GM12892 (cell line): ENCODE measurements around the gene BRINP3.

Source experiments
- DNase-seq: peaks from one replicate; pipeline ENCODE4 v3.0.0; 2011; ENCODE audit not compliant: insufficient read length
- FAIRE-seq: peaks from 2 replicates; lab custom pipeline; 2011; peaks lifted over from hg19 to GRCh38; lab: Jason Lieb, UNC
- POLR2A ChIP-seq: IDR thresholded peaks from 2 replicates; pipeline ENCODE4 v1.6.1; 2011; ENCODE audit warnings: low read depth, low read length, control low read depth
- POLR2AphosphoS5 ChIP-seq: IDR thresholded peaks from 2 replicates; pipeline ENCODE4 v1.6.1; 2011; ENCODE audit warnings: low read depth, low read length, control low read depth
- TAF1 ChIP-seq: IDR thresholded peaks from 2 replicates; pipeline ENCODE4 v1.6.1; 2011; ENCODE audit warnings: low read depth, mild to moderate bottlenecking, control low read depth, low read length, borderline replicate concordance

The BRINP3 gene

GRCh38 chr1:190169311-190170067 lies 308.2 kb downstream of the BRINP3 start:
- no peak for FAIRE-seq
- TF ChIP-seq POLR2AphosphoS5 (no peak), POLR2A (no peak), TAF1 (no peak)
- no peak for DNase-seq

DNA sequence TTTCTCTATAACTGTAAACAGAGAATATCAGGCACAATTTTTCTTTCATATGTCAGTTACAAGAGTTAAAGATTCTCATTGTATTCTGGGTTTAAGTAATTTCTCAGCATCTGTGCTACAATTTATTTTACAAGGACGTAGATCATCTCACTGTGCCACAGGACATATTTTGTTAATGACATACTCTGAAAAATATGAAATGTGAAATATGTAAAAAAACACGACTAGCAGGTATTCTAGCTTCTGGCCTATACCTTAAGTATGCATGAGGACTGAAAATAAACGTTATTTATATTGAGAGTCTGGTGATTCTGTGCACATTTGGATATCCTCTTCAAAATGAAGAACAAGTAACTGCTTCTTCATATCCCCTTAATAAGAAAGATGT lies 308.8 kb downstream of the BRINP3 start:
- no peak for TF ChIP-seq TAF1
- no peak for TF ChIP-seq POLR2A
- no peak for TF ChIP-seq POLR2AphosphoS5
- FAIRE-seq (no peak), DNase-seq (no peak)

DNA sequence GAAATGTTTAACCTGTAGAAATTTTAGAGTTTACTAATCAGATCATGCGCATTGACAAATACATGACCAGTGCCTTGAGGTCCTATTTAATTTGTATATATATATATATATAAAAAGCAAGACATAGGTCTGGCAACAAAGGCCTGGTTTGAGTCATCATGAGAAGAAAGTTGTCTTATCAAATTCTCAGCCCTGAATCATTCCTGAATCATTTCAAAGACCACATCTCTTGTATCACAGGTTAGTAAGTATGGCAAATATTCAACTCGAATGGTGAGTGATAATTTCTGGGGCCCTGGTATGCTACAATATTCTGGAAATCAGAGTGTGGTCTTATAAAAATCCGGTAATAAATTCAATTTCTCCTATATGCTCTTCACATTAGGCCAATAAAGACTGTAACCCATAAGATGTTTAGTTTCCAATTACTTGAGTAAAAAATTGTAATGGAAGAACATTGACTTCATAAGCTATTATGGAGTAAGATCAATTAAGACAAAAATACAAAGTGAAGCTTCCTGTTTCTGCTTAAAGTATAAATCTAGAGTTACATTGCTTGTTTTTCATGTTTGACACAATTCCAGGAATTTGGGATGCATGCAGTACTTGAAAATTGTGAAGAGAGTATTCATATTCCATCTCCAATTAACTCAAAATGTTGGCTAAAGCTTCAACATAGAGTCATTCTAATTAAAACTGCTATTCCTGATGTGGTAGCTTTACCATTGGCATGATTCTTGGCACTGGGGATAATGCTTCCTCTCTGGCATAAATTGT lies 309.4 kb downstream of the BRINP3 start:
- FAIRE-seq: no peak
- TF ChIP-seq POLR2AphosphoS5 (no peak), POLR2A (no peak), TAF1 (no peak)
- no peak for DNase-seq

DNA sequence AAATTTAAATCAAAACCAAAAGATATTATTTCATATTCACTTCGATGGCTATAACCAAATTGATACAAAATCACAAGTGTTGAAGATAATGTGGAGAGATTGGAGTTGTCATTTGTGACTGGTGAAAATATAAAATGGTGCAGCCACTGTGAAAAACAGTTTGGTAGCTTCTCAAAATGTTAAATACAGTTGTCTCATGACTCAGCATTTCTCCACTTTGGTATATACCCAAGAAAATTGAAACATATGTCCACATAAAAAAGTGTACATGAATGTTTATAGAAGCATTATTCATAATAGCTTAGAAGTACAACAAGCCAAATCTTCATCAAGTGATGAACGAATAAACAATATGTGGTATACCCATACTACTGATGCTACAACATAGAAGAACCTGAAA lies 318.5 kb downstream of the BRINP3 start:
- FAIRE-seq (no peak), DNase-seq (no peak)
- TF ChIP-seq POLR2A: no peak
- no peak for TF ChIP-seq POLR2AphosphoS5
- TF ChIP-seq TAF1: no peak

DNA sequence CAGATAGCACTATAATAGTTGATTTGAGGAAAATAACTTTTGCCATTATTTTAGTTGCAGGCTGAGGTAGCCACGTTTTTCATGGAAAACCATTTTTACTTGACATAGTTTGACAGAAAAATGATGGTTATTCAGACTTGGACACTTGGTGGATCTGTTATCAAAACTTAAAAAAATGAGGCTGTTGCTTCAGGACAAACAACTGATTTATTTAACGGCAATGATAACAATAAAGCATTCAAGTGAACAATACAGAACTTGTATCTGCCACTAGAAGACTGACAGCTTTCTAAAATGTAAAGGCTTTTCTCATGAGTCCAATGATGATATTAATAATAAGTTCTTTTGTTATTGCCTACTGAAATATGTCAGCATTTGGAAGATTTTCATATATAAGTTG lies 322.9 kb downstream of the BRINP3 start:
- no peak for FAIRE-seq
- no peak for DNase-seq
- TF ChIP-seq TAF1 (no peak), POLR2A (no peak), POLR2AphosphoS5 (no peak)

DNA sequence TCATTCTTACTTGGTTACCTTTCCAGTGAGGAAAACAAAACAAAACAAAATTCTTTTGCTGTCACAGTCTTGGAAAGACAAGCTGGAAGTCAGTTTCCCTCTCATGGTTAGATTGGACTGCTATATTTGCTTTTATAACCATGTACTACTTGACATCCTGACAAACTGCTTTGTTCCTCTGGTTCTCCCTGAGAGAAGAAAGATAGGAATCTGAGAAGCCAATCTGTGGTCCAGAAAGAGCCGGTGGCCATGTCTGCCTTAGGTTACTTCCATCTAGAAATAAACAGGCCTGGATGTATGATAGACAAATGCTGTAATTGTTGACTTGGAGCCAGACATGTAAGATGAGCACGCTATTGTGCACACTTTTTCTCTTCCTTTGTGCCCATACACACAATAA lies 330.0 kb downstream of the BRINP3 start:
- no peak for DNase-seq
- TF ChIP-seq POLR2AphosphoS5 (no peak), TAF1 (no peak), POLR2A (no peak)
- no peak for FAIRE-seq

GRCh38 chr1:190144650-190145049 lies 333.0 kb downstream of the BRINP3 start:
- no peak for TF ChIP-seq POLR2A
- TF ChIP-seq TAF1: no peak
- TF ChIP-seq POLR2AphosphoS5: no peak
- FAIRE-seq (no peak), DNase-seq (no peak)

- DNase-seq (no peak), FAIRE-seq (no peak)
- TF ChIP-seq TAF1 (no peak), POLR2AphosphoS5 (no peak), POLR2A (no peak)
Measured at GRCh38 chr1:190140644-190141043, 337.0 kb downstream of the BRINP3 start.

DNA sequence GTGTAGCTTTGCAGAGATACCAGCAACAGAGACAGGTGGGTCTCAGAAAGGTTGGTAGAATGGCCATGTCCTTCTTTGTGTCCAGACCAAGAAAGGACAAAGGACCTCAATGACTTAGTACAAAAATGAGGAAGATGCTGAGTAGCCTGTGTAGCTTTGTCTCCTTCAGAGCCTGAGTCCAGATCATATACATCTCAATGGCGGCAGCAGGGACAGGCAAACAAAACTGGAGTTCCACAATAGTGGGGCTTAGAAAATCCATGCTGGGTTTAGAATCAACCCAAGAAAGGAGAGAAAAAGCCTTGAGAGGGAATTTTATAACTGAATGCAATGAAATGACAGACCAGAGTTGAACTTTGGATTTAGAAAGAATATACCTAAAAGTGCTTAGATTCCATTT lies 339.0 kb downstream of the BRINP3 start:
- DNase-seq (no peak), FAIRE-seq (no peak)
- TF ChIP-seq TAF1 (no peak), POLR2AphosphoS5 (no peak), POLR2A (no peak)

- FAIRE-seq: no peak
- no peak for TF ChIP-seq POLR2A
- TF ChIP-seq TAF1: no peak
- no peak for TF ChIP-seq POLR2AphosphoS5
- DNase-seq: no peak
Measured at GRCh38 chr1:190138266-190138665, 339.4 kb downstream of the BRINP3 start.

- DNase-seq: no peak
- TF ChIP-seq POLR2AphosphoS5 (no peak), TAF1 (no peak), POLR2A (no peak)
- FAIRE-seq: no peak
Measured at GRCh38 chr1:190129366-190129765, 348.3 kb downstream of the BRINP3 start.
